GM12878 (cell line): ENCODE data around the gene ESYT2. TPM values are rescaled to one million over a fixed set of nuclear protein-coding genes. Genes with fewer than 3 reads are reported as not detected.

Experiments used
- BHLHE40 ChIP-seq, 2 experiments: fragments of 450-650 bp in 1 of 2; IDR thresholded peaks; 2 replicates each; pipeline ENCODE4 v1.6.1; 2011 to 2017; ENCODE audit warnings: low read depth in 2 of 2, borderline replicate concordance in 1 of 2, improper control_type of control experiment in 1 of 2, low read length in 1 of 2, mild to moderate bottlenecking in 1 of 2
- CHD1 ChIP-seq: IDR thresholded peaks from 2 replicates; pipeline ENCODE4 v1.6.1; 2012; ENCODE audit warnings: low read depth, low read length, improper control_type of control experiment
- CHD4 ChIP-seq: fragments of 200-600 bp; sonication (generic); IDR thresholded peaks from 2 replicates; pipeline ENCODE4 v1.6.1; 2016; ENCODE audit warnings: mild to moderate bottlenecking
- CREM ChIP-seq: IDR thresholded peaks from 2 replicates; pipeline ENCODE4 v1.6.1; 2014; ENCODE audit warnings: antibody characterized with exemption, low read depth
- E2F8 ChIP-seq: fragments of 450-650 bp; IDR thresholded peaks from 2 replicates; pipeline ENCODE4 v1.6.1; 2018; ENCODE audit warnings: mild to moderate bottlenecking, low read depth, moderate library complexity; ENCODE audit not compliant: partially characterized antibody
- ETV6 ChIP-seq, 2 experiments: fragments of 450-650 bp in 1 of 2; IDR thresholded peaks in 1 of 2; conservative IDR thresholded peaks in 1 of 2; 2 replicates each; pipeline ENCODE4 v1.6.1; 2014; ENCODE audit warnings: antibody characterized with exemption in 1 of 2, borderline replicate concordance in 1 of 2, low read depth in 1 of 2, mild to moderate bottlenecking in 1 of 2, moderate library complexity in 1 of 2
- FOS ChIP-seq: IDR thresholded peaks from 3 replicates; pipeline ENCODE4 v1.6.1; 2011; ENCODE audit warnings: borderline replicate concordance; ENCODE audit not compliant: insufficient read length; ENCODE audit errors: extremely low read depth
- JUNB ChIP-seq: IDR thresholded peaks from 2 replicates; pipeline ENCODE4 v1.6.1; 2016; ENCODE audit warnings: antibody characterized with exemption, mild to moderate bottlenecking
- MEF2B ChIP-seq: fragments of 450-650 bp; IDR thresholded peaks from 2 replicates; pipeline ENCODE4 v1.6.1; 2018; ENCODE audit warnings: mild to moderate bottlenecking, moderate library complexity; ENCODE audit not compliant: partially characterized antibody, poor library complexity, severe bottlenecking
- MTA2 ChIP-seq: fragments of 450-650 bp; IDR thresholded peaks from 2 replicates; pipeline ENCODE4 v1.6.1; 2016; ENCODE audit warnings: low read depth, mild to moderate bottlenecking, moderate library complexity
- NKRF ChIP-seq: fragments of 450-650 bp; conservative IDR thresholded peaks from 2 replicates; pipeline ENCODE4 v1.6.1; 2017; ENCODE audit warnings: mild to moderate bottlenecking, moderate library complexity
- RAD21 ChIP-seq: IDR thresholded peaks from 2 replicates; pipeline ENCODE4 v1.6.1; 2011; ENCODE audit warnings: mild to moderate bottlenecking, low read depth, low read length, moderate library complexity; ENCODE audit not compliant: insufficient read depth
- RAD51 ChIP-seq: fragments of 450-650 bp; IDR thresholded peaks from 2 replicates; pipeline ENCODE4 v1.6.1; 2016; ENCODE audit warnings: moderate library complexity, mild to moderate bottlenecking, inconsistent platforms
- RB1 ChIP-seq: fragments of 450-650 bp; formaldehyde crosslinking; IDR thresholded peaks from 2 replicates; pipeline ENCODE4 v1.6.1; 2017; ENCODE audit warnings: mild to moderate bottlenecking, borderline replicate concordance
- SIX5 ChIP-seq: IDR thresholded peaks from 2 replicates; pipeline ENCODE4 v1.6.1; 2011; ENCODE audit warnings: mild to moderate bottlenecking, low read depth, low read length, moderate library complexity; ENCODE audit not compliant: severe bottlenecking
- SMAD5 ChIP-seq: IDR thresholded peaks from 2 replicates; pipeline ENCODE4 v1.6.1; 2016; ENCODE audit warnings: antibody characterized with exemption, low read depth
- ZNF622 ChIP-seq: fragments of 450-650 bp; IDR thresholded peaks from 2 replicates; pipeline ENCODE4 v1.6.1; 2017; ENCODE audit warnings: mild to moderate bottlenecking, inconsistent platforms
- polyA plus RNA-seq, 11 experiments: library from polyadenylated mRNA; depleted of rRNA in 4 of 11; unstranded in 6 of 11; stranded (reverse) in 5 of 11; fragments of >200 nt; fragmentation: Nextera tagmentation in 4 of 11; fragmentation: Illumina TruSeq in 1 of 11; extraction: Ambion mirVana in 4 of 11; extraction: Trizol in 1 of 11; gene quantifications; 1 replicate in 1 of 11; 2 replicates in 10 of 11; pipeline versions ENCODE4 v1.2.1 to v1.2.3, GENCODE V29; 2011 to 2016; ENCODE audit warnings: inconsistent platforms in 2 of 11, missing spikeins in 2 of 11, low read depth in 1 of 11
- total RNA-seq, 4 experiments: library from RNA; depleted of rRNA in 3 of 4; stranded (reverse); fragments of >200 nt in 3 of 4; fragmentation: Illumina TruSeq in 1 of 4; extraction: Trizol in 1 of 4; gene quantifications; 2 replicates each; pipeline versions ENCODE4 v1.2.1 to v1.2.3, GENCODE V29; 2013 to 2021
- TF ChIP-seq, protein P1 (sequence below): IDR thresholded peaks from 2 replicates; pipeline ENCODE4 v1.6.1; 2012; ENCODE audit warnings: low read length, inconsistent platforms
- TF ChIP-seq, protein P2 (sequence below): IDR thresholded peaks from 2 replicates; pipeline ENCODE4 v1.6.1; 2012; ENCODE audit warnings: mild to moderate bottlenecking, low read depth, low read length

The ESYT2 gene
- total and polyA plus RNA-seq, 10 of the 15 experiments (the other 5 are each of a cell fraction or from before 2014, with no cell fraction given) = 1.9 to 44.6 (median 21.4) TPM

GRCh38 chr7:158829342-158830210 lies at the start of gene ESYT2 (continued):
- TF ChIP-seq, protein P1, sequence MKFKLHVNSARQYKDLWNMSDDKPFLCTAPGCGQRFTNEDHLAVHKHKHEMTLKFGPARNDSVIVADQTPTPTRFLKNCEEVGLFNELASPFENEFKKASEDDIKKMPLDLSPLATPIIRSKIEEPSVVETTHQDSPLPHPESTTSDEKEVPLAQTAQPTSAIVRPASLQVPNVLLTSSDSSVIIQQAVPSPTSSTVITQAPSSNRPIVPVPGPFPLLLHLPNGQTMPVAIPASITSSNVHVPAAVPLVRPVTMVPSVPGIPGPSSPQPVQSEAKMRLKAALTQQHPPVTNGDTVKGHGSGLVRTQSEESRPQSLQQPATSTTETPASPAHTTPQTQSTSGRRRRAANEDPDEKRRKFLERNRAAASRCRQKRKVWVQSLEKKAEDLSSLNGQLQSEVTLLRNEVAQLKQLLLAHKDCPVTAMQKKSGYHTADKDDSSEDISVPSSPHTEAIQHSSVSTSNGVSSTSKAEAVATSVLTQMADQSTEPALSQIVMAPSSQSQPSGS = peak; percentile 53; the same call in 1 of the 2 replicates
- TF ChIP-seq ETV6 (conservative IDR thresholded peaks at IDR 0.05 in 1 of 2, IDR thresholded peaks at IDR 0.05 in 1 of 2; ENCODE audit: borderline replicate concordance in 1 of 2, low read depth in 1 of 2) = no peak
- 0 out of 2 replicates have a peak, but pooled peaks have one; percentile 4 for TF ChIP-seq RAD21
- TF ChIP-seq SMAD5 = peak; percentile 89
- no peak for TF ChIP-seq RAD51
- TF ChIP-seq BHLHE40 (IDR thresholded peaks at IDR 0.05; ENCODE audit: borderline replicate concordance in 1 of 2, low read depth in 2 of 2, low read length in 1 of 2) = peak; percentile 57 to 89; a peak in 3 of 4 replicates
- TF ChIP-seq JUNB = no peak
- TF ChIP-seq E2F8 = no peak
- TF ChIP-seq CREM = peak; percentile 97
- TF ChIP-seq ZNF622 = no peak
- TF ChIP-seq NKRF = peak; percentile 69
- no peak for TF ChIP-seq CHD4
- TF ChIP-seq, protein P2, sequence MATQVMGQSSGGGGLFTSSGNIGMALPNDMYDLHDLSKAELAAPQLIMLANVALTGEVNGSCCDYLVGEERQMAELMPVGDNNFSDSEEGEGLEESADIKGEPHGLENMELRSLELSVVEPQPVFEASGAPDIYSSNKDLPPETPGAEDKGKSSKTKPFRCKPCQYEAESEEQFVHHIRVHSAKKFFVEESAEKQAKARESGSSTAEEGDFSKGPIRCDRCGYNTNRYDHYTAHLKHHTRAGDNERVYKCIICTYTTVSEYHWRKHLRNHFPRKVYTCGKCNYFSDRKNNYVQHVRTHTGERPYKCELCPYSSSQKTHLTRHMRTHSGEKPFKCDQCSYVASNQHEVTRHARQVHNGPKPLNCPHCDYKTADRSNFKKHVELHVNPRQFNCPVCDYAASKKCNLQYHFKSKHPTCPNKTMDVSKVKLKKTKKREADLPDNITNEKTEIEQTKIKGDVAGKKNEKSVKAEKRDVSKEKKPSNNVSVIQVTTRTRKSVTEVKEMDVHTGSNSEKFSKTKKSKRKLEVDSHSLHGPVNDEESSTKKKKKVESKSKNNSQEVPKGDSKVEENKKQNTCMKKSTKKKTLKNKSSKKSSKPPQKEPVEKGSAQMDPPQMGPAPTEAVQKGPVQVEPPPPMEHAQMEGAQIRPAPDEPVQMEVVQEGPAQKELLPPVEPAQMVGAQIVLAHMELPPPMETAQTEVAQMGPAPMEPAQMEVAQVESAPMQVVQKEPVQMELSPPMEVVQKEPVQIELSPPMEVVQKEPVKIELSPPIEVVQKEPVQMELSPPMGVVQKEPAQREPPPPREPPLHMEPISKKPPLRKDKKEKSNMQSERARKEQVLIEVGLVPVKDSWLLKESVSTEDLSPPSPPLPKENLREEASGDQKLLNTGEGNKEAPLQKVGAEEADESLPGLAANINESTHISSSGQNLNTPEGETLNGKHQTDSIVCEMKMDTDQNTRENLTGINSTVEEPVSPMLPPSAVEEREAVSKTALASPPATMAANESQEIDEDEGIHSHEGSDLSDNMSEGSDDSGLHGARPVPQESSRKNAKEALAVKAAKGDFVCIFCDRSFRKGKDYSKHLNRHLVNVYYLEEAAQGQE = 0 out of 2 replicates have a peak, but pooled peaks have one; percentile 4
- TF ChIP-seq MTA2 = no peak
- no peak for TF ChIP-seq SIX5
- peak; percentile 94; the same call in 1 of the 2 replicates for TF ChIP-seq RB1
- no peak for TF ChIP-seq CHD1
- peak; percentile 78 for TF ChIP-seq MEF2B
- TF ChIP-seq FOS = no peak
